Astrocyte of the spinal cord (primary cell): Measurements from ENCODE around the gene MBNL2.

ENCODE experiments used
- DNase-seq: peaks from one replicate; pipeline ENCODE4 v3.0.0; 2011; ENCODE audit warnings: low read depth, low spot score
- H3K4me3 ChIP-seq: 2 replicates; pipeline ENCODE4 v1.5.1; 2011; ENCODE audit warnings: low read depth, mild to moderate bottlenecking, low read length, moderate library complexity
- CTCF ChIP-seq: IDR thresholded peaks from 2 replicates; pipeline ENCODE4 v1.5.1; 2012; ENCODE audit warnings: low read depth, mild to moderate bottlenecking, low read length, inconsistent platforms
- in situ Hi-C: cut with HindIII; loops from 2 replicates; pipeline ENCODE4 v1.10.0; 2017; ENCODE audit warnings: low sequenced_read_pairs

MBNL2 gene

GRCh38 chr13:97311956-97312355 lies 89.8 kb downstream of the MBNL2 start:
- H3K4me3 ChIP-seq: no peak overlapping the region
- TF ChIP-seq CTCF: no peak
- in situ Hi-C loops: no loop called here
- DNase-seq: no peak

GRCh38 chr13:97313551-97314260 lies 91.6 kb downstream of the MBNL2 start:
- in situ Hi-C loops: no loop called here
- TF ChIP-seq CTCF: no peak
- no peak overlapping the region for H3K4me3 ChIP-seq
- no peak for DNase-seq

- in situ Hi-C loops: no loop called here
- no peak for TF ChIP-seq CTCF
These were observed 94.3 kb downstream of the MBNL2 start for GRCh38 chr13:97316390-97316789.

GRCh38 chr13:97317933-97318332 lies 95.8 kb downstream of the MBNL2 start:
- TF ChIP-seq CTCF: no peak
- no peak for DNase-seq
- in situ Hi-C loops: no loop called here
- H3K4me3 ChIP-seq: no peak overlapping the region

More at GRCh38 chr13:97316390-97316789, 94.3 kb downstream of the MBNL2 start:
- no peak for DNase-seq
- no peak overlapping the region for H3K4me3 ChIP-seq

GRCh38 chr13:97318532-97318931 lies 96.4 kb downstream of the MBNL2 start:
- DNase-seq: no peak
- no peak overlapping the region for H3K4me3 ChIP-seq
- in situ Hi-C loops: no loop called here
- TF ChIP-seq CTCF: no peak

- in situ Hi-C loops: no loop called here
- TF ChIP-seq CTCF: no peak
- no peak for DNase-seq
- no peak overlapping the region for H3K4me3 ChIP-seq
These were observed 97.1 kb downstream of the MBNL2 start for GRCh38 chr13:97319113-97319720.
